ENCODE data around the gene GALNT10. TPM values are rescaled to one million over a fixed set of nuclear protein-coding genes. Genes with fewer than 3 reads are reported as not detected.

The GALNT10 gene
- polyA plus RNA-seq, 2 donors = 1.4 to 1.9 TPM

- H3K27ac ChIP-seq (ENCODE audit: low read depth in 2 of 2, low read length in 1 of 2) = no peak overlapping the region
- no peaks in the 10 kb centered on the region for H3K27me3 ChIP-seq (ENCODE audit: control insufficient read depth in 1 of 2, insufficient read depth in 2 of 2, low read length in 2 of 2)
- no peak overlapping the region for H3K4me3 ChIP-seq (ENCODE audit: low read depth in 1 of 2, low read length in 2 of 2)
- no peaks in the 10 kb centered on the region for H3K4me1 ChIP-seq (ENCODE audit: control insufficient read depth in 2 of 2, insufficient read depth in 2 of 2, low read length in 1 of 2)
- H3K9me3 ChIP-seq (ENCODE audit: control insufficient read depth in 2 of 2, insufficient read depth in 1 of 2, low read depth in 1 of 2, low read length in 1 of 2) = no peaks in the 10 kb centered on the region
- no peaks in the 10 kb centered on the region for H3K36me3 ChIP-seq (ENCODE audit: control insufficient read depth in 2 of 2, insufficient read depth in 2 of 2, low read length in 1 of 2)
- 91 to 95% methylated on average over 3 of the region's 3 CpGs for WGBS, 2 donors
Measured at GRCh38 chr5:154393850-154394249, 203.3 kb downstream of the GALNT10 start.

- Histone ChIP-seq H3K4me1 (ENCODE audit: control insufficient read depth in 2 of 2, insufficient read depth in 2 of 2, low read length in 1 of 2) (no peaks in the 10 kb centered on the region), H3K27ac (ENCODE audit: low read depth in 2 of 2, low read length in 1 of 2) (no peak overlapping the region), H3K27me3 (ENCODE audit: control insufficient read depth in 1 of 2, insufficient read depth in 2 of 2, low read length in 2 of 2) (no peaks in the 10 kb centered on the region), H3K4me3 (ENCODE audit: low read depth in 1 of 2, low read length in 2 of 2) (no peak overlapping the region), H3K36me3 (ENCODE audit: control insufficient read depth in 2 of 2, insufficient read depth in 2 of 2, low read length in 1 of 2) (no peaks in the 10 kb centered on the region), H3K9me3 (ENCODE audit: control insufficient read depth in 2 of 2, insufficient read depth in 1 of 2, low read depth in 1 of 2, low read length in 1 of 2) (no peaks in the 10 kb centered on the region)
- 65 to 67% methylated on average over 5 of the region's 5 CpGs for WGBS, 2 donors
Measured at GRCh38 chr5:154394307-154394706, 203.8 kb downstream of the GALNT10 start.

GRCh38 chr5:154395407-154396106 lies 205.0 kb downstream of the GALNT10 start:
- Histone ChIP-seq H3K27ac (ENCODE audit: low read depth in 2 of 2, low read length in 1 of 2) (no peak overlapping the region), H3K9me3 (ENCODE audit: control insufficient read depth in 2 of 2, insufficient read depth in 1 of 2, low read depth in 1 of 2, low read length in 1 of 2) (no peaks in the 10 kb centered on the region), H3K4me3 (ENCODE audit: low read depth in 1 of 2, low read length in 2 of 2) (no peak overlapping the region), H3K36me3 (ENCODE audit: control insufficient read depth in 2 of 2, insufficient read depth in 2 of 2, low read length in 1 of 2) (no peaks in the 10 kb centered on the region), H3K27me3 (ENCODE audit: control insufficient read depth in 1 of 2, insufficient read depth in 2 of 2, low read length in 2 of 2) (no peaks in the 10 kb centered on the region), H3K4me1 (ENCODE audit: control insufficient read depth in 2 of 2, insufficient read depth in 2 of 2, low read length in 1 of 2) (no peaks in the 10 kb centered on the region)
- WGBS, 2 donors = 56% methylated on average over 14 of the region's 14 CpGs

GRCh38 chr5:154396128-154396527 lies 205.6 kb downstream of the GALNT10 start:
- WGBS, 2 donors = 77 to 94% methylated on average over 3 of the region's 3 CpGs
- no peak overlapping the region for H3K27ac ChIP-seq (ENCODE audit: low read depth in 2 of 2, low read length in 1 of 2)
- H3K9me3 ChIP-seq (ENCODE audit: control insufficient read depth in 2 of 2, insufficient read depth in 1 of 2, low read depth in 1 of 2, low read length in 1 of 2) = no peaks in the 10 kb centered on the region
- H3K27me3 ChIP-seq (ENCODE audit: control insufficient read depth in 1 of 2, insufficient read depth in 2 of 2, low read length in 2 of 2) = no peaks in the 10 kb centered on the region
- no peaks in the 10 kb centered on the region for H3K36me3 ChIP-seq (ENCODE audit: control insufficient read depth in 2 of 2, insufficient read depth in 2 of 2, low read length in 1 of 2)
- no peak overlapping the region for H3K4me3 ChIP-seq (ENCODE audit: low read depth in 1 of 2, low read length in 2 of 2)
- H3K4me1 ChIP-seq (ENCODE audit: control insufficient read depth in 2 of 2, insufficient read depth in 2 of 2, low read length in 1 of 2) = no peaks in the 10 kb centered on the region

- Histone ChIP-seq H3K27ac (ENCODE audit: low read depth in 2 of 2, low read length in 1 of 2) (no peak overlapping the region), H3K4me3 (ENCODE audit: low read depth in 1 of 2, low read length in 2 of 2) (no peak overlapping the region), H3K36me3 (ENCODE audit: control insufficient read depth in 2 of 2, insufficient read depth in 2 of 2, low read length in 1 of 2) (no peaks in the 10 kb centered on the region), H3K9me3 (ENCODE audit: control insufficient read depth in 2 of 2, insufficient read depth in 1 of 2, low read depth in 1 of 2, low read length in 1 of 2) (no peaks in the 10 kb centered on the region), H3K27me3 (ENCODE audit: control insufficient read depth in 1 of 2, insufficient read depth in 2 of 2, low read length in 2 of 2) (no peaks in the 10 kb centered on the region), H3K4me1 (ENCODE audit: control insufficient read depth in 2 of 2, insufficient read depth in 2 of 2, low read length in 1 of 2) (no peaks in the 10 kb centered on the region)
- WGBS, 2 donors = 58 to 77% methylated on average over 10 of the region's 10 CpGs
Measured at GRCh38 chr5:154397652-154398406, 207.3 kb downstream of the GALNT10 start.

GRCh38 chr5:154400678-154401077 lies 210.1 kb downstream of the GALNT10 start:
- Histone ChIP-seq H3K4me1 (ENCODE audit: control insufficient read depth in 2 of 2, insufficient read depth in 2 of 2, low read length in 1 of 2) (peaks cover 0 to 3% of the 10 kb centered on the region in 2 donors), H3K27me3 (ENCODE audit: control insufficient read depth in 1 of 2, insufficient read depth in 2 of 2, low read length in 2 of 2) (no peaks in the 10 kb centered on the region), H3K27ac (ENCODE audit: low read depth in 2 of 2, low read length in 1 of 2) (no peak overlapping the region), H3K4me3 (ENCODE audit: low read depth in 1 of 2, low read length in 2 of 2) (no peak overlapping the region), H3K36me3 (ENCODE audit: control insufficient read depth in 2 of 2, insufficient read depth in 2 of 2, low read length in 1 of 2) (no peaks in the 10 kb centered on the region), H3K9me3 (ENCODE audit: control insufficient read depth in 2 of 2, insufficient read depth in 1 of 2, low read depth in 1 of 2, low read length in 1 of 2) (no peaks in the 10 kb centered on the region)
- WGBS, 2 donors = 80 to 84% methylated on average over 3 of the region's 3 CpGs

GRCh38 chr5:154401355-154401754 lies 210.8 kb downstream of the GALNT10 start:
- no peak overlapping the region for H3K4me3 ChIP-seq (ENCODE audit: low read depth in 1 of 2, low read length in 2 of 2)
- no peaks in the 10 kb centered on the region for H3K9me3 ChIP-seq (ENCODE audit: control insufficient read depth in 2 of 2, insufficient read depth in 1 of 2, low read depth in 1 of 2, low read length in 1 of 2)
- H3K27ac ChIP-seq (ENCODE audit: low read depth in 2 of 2, low read length in 1 of 2) = no peak overlapping the region
- WGBS, 2 donors = 80 to 82% methylated on average over 5 of the region's 5 CpGs
- H3K36me3 ChIP-seq (ENCODE audit: control insufficient read depth in 2 of 2, insufficient read depth in 2 of 2, low read length in 1 of 2) = no peaks in the 10 kb centered on the region
- peaks cover 0 to 3% of the 10 kb centered on the region in 2 donors for H3K4me1 ChIP-seq (ENCODE audit: control insufficient read depth in 2 of 2, insufficient read depth in 2 of 2, low read length in 1 of 2)
- no peaks in the 10 kb centered on the region for H3K27me3 ChIP-seq (ENCODE audit: control insufficient read depth in 1 of 2, insufficient read depth in 2 of 2, low read length in 2 of 2)

- no peak overlapping the region for H3K4me3 ChIP-seq (ENCODE audit: low read depth in 1 of 2, low read length in 2 of 2)
- H3K9me3 ChIP-seq (ENCODE audit: control insufficient read depth in 2 of 2, insufficient read depth in 1 of 2, low read depth in 1 of 2, low read length in 1 of 2) = no peaks in the 10 kb centered on the region
- no peaks in the 10 kb centered on the region for H3K36me3 ChIP-seq (ENCODE audit: control insufficient read depth in 2 of 2, insufficient read depth in 2 of 2, low read length in 1 of 2)
- H3K27ac ChIP-seq (ENCODE audit: low read depth in 2 of 2, low read length in 1 of 2) = no peak overlapping the region
- WGBS, 2 donors = 93 to 97% methylated on average over 9 of the region's 9 CpGs
- H3K27me3 ChIP-seq (ENCODE audit: control insufficient read depth in 1 of 2, insufficient read depth in 2 of 2, low read length in 2 of 2) = no peaks in the 10 kb centered on the region
- H3K4me1 ChIP-seq (ENCODE audit: control insufficient read depth in 2 of 2, insufficient read depth in 2 of 2, low read length in 1 of 2) = peaks cover 0 to 3% of the 10 kb centered on the region in 2 donors
Measured at GRCh38 chr5:154401931-154402330, 211.4 kb downstream of the GALNT10 start.

GRCh38 chr5:154402611-154403010 lies 212.1 kb downstream of the GALNT10 start:
- H3K36me3 ChIP-seq (ENCODE audit: control insufficient read depth in 2 of 2, insufficient read depth in 2 of 2, low read length in 1 of 2) = no peaks in the 10 kb centered on the region
- no peaks in the 10 kb centered on the region for H3K9me3 ChIP-seq (ENCODE audit: control insufficient read depth in 2 of 2, insufficient read depth in 1 of 2, low read depth in 1 of 2, low read length in 1 of 2)
- WGBS, 2 donors = 90 to 93% methylated on average over 10 of the region's 10 CpGs
- H3K27ac ChIP-seq (ENCODE audit: low read depth in 2 of 2, low read length in 1 of 2) = no peak overlapping the region
- H3K4me3 ChIP-seq (ENCODE audit: low read depth in 1 of 2, low read length in 2 of 2) = no peak overlapping the region
- no peaks in the 10 kb centered on the region for H3K27me3 ChIP-seq (ENCODE audit: control insufficient read depth in 1 of 2, insufficient read depth in 2 of 2, low read length in 2 of 2)
- H3K4me1 ChIP-seq (ENCODE audit: control insufficient read depth in 2 of 2, insufficient read depth in 2 of 2, low read length in 1 of 2) = peaks cover 0 to 3% of the 10 kb centered on the region in 2 donors

Data from esophagus (tissue), 2 donors.